ENCODE results near the gene ITPA.
"Not testable (repeated sequence)": the region's sequence is repeated elsewhere in the genome, so short reads cannot be mapped to it uniquely, and the experiment has no call there.

ITPA gene

DNA sequence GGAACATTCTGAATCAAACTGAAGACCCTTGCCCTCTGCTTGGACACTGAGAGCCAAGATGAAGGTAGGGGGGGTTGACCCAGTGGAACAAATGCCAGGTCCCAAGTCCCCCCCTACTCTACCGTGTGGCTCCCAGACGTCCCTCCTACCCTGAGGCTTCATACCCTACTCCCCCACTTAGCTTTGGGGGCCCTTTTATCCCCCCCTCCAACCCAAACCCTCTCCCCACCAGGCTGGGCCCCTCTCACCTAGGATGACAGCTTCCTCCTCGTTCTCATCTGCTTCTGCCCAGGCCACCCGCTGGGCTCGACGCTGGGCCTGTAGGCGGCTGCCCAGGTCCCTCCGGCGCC lies 6.4 kb upstream of the ITPA start:
- no peak for DNase-seq

DNA sequence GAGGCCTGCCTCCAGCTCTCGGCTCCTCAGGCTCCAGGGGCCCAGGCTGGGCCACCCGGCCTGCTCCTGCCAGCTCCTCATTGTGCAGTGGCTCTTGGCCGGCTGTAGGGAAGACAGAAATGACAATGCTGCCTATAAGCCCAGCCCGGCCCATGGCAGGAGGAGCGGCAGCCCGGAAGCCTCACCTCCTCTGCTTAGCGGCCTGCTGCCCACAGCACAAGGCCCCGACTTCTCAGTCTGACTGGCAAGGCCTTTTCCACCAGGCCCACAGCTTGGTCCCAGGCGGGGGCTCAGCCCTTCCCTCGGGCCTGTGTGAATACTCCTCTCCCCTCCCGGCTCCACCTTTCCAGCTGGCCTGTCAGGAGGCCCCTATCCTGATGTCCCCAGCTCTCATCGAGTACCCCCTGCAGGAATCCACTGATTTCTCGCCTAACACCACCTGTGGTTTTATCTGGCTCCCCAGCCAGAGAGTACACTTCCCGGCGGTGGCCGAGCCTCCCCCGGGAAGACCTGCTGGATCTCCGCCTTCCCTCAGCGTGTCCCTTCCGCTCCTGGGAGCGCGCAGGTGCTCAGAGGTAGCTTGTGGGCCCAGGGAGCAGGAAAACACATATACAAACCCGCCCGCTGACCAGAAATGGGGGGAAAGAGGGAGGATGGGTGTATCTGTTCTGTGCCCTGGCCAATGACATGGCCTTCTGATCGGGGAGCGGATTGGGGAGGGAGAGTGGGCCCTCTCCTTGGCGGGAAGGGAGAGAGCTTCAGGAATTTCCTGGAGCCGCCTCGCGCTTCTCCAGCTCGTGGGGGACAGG lies 5.8 kb upstream of the ITPA start:
- DNase-seq: peak; percentile 56

DNA sequence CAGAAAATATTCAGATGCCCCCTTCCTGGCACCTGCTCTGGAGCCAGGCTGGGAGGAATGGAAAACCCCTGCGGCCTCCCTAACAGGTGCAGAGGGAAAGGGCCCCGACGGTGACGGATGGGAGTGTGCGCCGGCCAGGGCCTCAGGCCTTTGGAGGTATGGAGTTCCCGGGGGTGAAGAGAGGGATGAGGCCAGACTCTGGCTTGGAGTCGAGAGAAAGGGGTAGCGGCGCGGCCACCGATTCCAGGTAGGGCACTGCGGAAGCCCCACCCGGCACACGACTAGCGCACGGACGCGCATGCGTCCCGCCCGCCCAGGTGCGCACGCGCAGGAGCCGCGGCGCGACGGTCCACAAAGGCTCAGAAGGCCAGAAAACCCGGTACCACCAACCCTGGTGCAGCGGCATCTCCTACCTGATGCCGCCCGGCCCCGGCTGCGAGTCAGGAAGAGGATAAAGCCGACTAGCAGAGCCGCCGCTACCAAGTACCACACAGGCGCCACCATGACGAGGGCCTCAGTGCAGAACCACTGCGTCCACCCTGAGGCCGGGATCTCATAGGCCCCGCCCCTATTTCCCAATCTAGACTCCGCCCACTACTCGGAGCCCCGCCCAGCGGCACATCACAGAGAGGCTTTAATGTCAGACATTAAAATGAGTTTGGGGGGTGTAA lies 5.0 kb upstream of the ITPA start, which contains the start of gene DDRGK1:
Gene DDRGK1, minus strand, starts transcription at position 559 of the 671 bp plus-strand sequence. Its CDS starts 55 bp downstream, at position 504.
- DNase-seq: peak; percentile 95

DNA sequence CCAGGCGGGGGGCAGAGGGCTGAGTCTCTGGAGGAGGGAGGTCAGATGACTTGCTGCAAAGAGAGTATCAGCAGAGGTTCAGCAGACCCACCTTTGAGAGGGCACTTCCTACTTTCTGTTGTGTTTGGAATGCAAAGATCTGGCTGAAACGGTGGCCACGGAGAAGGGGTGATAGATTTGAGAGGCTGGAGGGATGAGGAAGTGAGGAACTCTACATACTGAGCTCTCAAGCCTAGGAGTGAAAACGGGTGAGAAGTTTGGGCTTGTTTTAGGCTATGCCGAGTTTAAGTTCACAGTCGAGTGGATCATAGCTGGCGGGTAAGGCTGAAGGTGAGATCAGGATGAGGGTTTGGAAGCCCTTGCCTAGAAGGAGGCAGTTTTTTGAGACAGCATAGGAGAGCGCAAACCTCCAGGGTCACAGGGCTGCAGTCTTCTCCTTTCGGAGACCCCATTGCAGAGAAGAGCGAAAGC lies 477 bp upstream of the ITPA start:
- no peak for DNase-seq

DNA sequence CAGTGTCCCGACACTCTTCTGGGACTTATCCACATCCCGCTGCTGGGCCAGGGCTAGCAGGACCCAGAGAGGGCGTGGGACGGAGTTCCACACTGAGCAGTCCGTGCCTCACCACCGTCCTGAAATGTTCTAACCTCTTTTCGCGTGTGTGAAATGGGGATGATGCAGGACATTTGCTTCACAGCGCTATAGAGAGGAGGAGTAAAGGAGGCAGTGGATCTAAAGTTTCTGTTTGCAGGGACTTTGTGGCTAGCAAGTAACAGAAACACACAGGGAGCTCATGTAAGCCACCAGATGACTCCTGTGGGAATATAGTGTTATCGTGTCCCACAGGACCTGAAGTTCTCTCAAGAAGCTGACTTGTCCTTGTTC lies 634 bp downstream of the ITPA start:
- DNase-seq: no peak

DNA sequence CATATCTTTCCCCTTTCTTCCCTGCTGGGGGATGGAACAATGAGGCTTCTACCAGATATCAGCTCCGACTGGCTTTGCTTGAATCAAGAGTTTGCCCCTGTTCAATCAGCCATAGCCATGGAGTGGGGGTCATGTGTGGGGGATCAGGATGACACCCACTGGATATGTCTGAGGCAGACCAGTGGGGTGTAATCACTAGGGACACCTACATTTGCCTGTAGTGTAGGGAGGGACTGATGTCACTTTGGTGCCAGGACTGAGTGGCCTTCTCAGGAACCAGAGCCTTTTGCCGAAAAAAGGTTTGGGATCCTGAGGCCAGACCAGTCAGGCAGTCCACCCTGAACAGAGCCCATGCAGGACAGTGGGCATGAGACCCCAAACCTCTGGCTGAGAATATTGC lies 1.0 kb downstream of the ITPA start:
- DNase-seq: no peak

- no peak for DNase-seq
Measured at GRCh38 chr20:3213226-3213625, 3.9 kb downstream of the ITPA start.

GRCh38 chr20:3215359-3215917 lies 6.1 kb downstream of the ITPA start:
- DNase-seq: not testable (repeated sequence)

DNA sequence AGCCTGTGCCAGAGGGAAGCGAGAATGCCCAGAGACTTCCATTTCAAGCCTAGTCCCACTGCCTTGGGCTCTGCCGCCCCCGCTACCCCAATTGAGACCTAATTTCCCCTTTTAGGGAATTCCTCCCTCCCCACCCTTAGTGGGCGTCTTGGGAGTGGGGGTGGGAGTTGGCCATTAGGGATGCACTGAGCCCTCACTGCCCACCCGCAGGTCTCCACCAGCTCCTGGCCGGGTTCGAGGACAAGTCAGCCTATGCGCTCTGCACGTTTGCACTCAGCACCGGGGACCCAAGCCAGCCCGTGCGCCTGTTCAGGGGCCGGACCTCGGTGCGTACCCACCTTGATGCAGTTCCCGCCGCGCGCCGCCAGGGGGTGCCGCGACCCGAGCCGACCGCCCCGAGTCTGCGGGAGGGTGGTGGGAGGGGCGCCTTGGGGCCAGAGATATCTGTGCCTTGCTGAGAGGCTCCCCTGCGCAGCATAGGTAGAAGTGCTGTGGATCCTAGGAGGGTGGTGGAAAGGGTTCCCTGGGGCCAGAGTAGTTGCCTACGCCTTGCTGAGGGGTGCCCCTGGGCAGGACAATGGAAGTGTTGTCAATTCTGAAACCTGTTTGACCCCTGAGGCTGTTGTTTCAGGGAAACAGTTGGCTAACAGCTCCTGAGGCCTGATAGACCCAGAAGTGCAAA lies 9.2 kb downstream of the ITPA start:
- DNase-seq: peak; percentile 88

DNA sequence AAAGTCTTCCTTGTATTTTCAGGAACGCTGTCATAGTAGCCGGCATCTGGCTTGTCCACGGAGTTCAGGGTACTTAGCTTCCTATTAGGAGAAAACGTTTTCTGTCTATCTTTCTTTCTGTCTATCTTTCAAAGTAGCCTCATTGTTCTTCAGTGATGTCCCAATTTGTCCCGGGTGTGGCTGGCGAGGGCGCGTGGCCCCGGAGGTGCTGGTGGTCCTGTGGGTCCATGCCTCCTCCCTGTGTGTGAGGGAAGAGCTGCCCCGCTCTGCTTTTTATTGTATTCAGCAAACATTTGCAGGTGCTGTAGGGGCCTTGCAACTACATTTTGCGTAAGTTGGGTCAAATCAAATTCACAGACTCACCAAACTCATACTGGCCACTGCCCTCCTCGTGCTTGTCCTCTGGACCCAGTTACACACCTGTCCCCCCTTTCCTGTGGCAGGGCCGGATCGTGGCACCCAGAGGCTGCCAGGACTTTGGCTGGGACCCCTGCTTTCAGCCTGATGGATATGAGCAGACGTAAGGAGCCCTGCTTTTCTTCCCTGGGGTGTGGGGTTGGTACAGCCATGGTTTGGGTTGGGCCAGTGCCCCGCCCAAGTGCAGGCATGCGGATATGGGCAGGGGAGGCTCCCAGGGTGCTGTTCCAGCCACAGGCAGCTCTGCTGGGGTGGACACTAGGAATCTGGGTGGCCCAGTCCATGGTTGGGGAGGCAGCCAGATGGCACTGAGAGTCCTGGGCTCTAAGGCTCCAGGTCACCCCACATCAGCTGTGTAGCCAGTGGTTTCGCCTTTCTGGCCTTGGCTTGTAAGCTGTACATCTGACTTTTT lies 12.3 kb downstream of the ITPA start:
- DNase-seq: no peak

DNA sequence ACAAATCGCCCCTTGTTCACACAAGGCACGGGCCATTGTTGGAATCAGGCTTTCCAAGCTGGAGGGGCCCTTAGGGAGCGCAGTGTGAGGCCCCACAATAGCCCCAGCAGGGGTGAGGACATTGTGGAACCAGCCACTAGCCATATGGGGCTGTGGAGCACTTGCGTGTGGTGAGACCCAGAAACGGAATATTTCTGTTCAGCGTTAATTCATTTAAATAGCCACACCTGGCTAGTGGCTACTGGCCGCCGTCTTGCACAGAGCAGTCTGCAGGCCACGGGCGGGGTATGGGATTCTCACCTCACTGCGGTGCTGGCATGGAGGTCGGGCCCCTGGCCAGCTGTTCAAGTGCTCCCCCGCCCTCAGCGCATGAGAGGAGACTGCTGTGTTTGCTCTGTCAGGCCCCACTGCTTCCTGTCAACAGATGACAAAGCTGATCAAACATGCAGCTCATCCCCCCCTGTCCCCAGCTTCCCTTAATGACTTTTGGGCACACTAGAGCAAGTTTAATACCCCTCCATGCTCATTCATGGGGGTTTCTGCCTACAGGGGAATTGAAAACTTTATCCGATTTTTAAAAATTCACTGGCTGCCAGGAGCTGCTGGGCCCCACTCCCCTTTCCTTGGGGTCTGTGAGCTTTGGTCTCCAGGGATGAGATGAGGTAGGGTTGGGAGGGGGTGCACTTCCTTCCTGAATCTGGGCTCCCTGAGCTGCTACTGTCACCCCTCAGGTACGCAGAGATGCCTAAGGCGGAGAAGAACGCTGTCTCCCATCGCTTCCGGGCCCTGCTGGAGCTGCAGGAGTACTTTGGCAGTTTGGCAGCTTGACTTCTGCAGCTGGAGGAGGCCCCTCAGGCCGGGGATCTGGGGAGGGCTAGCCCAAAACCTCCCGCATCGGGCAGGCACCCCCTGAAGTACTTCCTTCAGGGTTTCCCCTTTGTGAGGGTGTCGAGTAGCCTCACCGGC lies 13.6 kb downstream of the ITPA start:
- no peak for DNase-seq

DNA sequence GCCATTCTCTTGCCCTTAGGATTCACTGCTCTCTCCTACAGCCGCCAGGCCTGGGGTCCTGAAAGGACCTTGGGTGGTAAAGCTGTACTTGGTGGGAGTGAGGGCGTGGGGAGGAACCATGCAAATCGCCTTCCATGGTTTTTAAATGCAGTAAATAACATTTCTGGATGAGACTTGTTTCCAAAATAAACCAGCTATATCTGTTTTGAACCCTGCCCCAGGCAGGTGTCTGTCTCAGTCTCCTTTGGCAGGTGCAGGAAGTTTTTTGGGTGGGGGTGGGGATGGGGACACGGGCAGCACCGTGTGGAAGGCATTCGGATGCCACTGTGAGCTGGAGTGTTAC lies 14.3 kb downstream of the ITPA start:
- no peak for DNase-seq

DNA sequence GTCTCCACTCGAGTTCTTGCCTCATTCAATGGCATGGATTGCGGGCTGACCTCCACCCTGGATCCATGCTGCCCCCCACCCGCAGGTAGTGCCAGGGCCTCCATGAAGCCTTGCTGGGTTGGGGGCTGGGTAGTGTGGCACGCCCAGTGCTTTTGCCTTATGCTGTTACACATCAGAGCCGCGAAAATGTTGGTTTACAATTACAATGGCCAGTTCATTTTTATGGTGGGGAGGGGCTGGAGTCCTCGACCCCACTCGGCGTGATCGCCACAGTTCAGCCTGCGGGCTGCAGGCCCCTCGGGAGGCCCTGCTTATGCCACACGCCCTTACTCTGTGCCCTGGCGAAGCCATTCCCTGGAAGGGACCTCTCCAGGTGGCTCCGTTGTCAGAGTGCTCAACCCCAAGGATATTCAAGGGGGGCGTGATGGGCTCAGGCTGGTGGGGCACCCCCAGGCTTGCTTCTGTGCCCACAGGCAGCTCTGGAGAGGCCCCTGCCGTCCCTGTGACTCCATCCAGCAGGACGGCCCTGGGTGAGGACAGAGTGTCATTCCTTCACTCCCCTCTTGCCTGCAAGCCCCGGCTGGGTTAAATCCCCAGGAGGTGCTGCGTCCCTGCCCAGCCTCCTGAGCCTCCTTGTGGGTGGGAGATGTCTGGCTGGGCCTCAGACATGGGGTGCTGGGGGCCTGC lies 14.8 kb downstream of the ITPA start:
- DNase-seq: no peak

DNA sequence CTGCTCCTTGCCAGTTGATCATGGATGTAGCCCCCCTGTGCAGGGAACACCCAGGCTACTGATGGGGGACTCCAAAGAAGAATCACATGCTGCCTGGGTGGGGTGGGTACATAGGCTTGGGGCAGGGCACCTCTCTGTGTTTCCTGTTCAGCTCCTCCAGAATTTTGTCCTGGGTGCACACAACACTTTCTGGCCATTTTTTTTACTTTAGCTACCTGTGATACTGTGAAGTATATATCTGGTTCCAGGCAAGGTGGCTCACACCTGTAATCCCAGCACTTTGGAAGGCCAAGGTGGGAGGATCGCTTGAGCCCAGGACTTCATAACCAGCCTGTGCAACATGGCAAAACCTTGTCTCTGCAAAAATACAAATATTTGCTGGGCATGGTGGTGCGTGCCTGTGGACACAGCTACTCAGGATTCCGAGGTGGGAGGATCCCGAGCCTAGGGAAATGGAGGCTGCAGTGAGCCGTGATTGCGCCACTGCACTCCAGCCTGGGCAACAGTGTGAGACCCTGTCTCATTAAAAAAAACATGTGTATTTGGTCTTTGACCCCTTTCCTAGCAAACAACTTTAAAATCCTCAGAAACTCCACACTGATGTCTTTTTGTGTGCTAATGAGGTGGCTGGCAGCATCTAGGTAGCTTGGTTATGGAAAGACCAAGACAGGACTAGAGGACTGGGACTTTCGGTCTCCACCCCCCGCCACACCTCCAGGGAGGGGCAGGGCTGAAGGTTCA lies 15.6 kb downstream of the ITPA start:
- no peak for DNase-seq

- no peak for DNase-seq
Measured at GRCh38 chr20:3226093-3226492, 16.8 kb downstream of the ITPA start.

DNA sequence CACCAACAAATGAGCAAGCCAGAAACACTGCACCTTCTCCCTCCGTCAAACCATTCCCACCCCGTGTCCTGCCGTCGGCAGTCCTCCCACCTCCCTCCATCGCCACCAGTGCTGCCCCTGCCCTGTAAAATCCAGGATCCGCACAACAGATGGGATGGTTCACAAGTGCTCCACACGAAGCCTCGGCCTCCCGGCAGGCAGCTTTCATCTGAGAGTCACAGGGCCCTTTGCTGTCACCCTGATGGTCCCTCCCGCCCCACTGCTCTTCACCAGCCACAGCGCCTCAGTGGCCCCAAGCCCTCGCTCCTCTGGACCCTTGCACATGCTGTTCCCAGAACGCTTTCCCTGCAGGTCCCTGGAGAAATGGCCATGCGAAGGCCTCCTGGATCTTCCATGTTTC lies 17.6 kb downstream of the ITPA start:
- no peak for DNase-seq

- no peak for DNase-seq
Measured at GRCh38 chr20:3227506-3227905, 18.2 kb downstream of the ITPA start.

DNA sequence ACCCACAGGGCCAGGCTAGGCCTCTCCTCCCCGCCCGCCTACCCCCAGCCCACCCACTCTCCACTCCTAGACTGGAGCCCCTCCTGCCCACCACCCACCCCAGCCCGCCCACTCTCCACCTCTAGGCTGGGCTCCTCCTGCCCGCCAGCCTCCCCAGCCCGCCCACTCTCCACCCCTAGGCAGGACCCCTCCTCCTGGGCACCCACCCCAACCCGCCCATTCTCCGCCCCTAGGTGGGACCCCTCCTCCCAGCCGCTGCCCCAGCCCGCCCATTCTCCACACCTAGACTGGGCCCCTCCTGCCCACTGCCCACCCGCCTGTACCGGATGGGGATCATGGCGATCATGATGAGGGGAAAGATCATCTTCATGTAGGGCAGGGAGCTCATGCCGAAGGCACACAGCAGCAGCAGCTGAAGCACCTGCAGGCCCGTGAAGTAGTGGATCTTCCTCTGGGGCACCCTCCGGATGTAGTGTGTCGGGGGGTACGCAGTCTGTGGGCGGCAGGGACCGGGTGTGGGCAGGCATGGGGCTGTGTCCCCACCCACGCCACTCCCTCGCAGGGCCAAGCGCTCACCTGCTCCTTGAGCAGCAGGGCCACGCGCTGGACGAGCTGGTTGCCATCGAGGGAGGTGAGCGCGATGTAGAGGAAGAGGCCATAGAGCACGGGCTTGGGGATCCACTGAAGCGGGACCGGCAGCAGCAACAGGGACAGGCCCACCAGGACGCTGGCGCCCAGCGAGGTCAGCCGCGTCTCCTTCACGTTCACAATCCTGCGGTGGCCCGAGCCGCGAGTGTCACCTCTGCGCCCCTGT lies 18.8 kb downstream of the ITPA start:
- DNase-seq: no peak

DNA sequence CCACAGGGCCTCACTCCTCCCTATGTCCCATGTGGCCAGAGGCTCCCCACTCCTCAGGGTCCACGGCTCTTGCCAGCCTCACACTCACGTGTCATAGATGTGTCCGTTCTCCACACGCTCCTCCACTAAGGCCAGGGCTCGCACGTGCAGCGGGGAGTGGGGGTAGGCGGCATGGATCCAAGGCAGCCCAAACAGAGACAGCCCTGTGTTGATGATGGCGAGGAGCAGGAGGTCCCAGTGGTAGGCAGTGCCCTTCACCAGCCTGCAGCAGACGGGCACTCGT lies 19.4 kb downstream of the ITPA start:
- no peak for DNase-seq

- no peak for DNase-seq
Measured at GRCh38 chr20:3229158-3229557, 19.9 kb downstream of the ITPA start.
